ENCODE measurements around the gene SKI.

- TF ChIP-seq CTCF (IDR thresholded peaks at IDR 0.05), result no peak
- TF ChIP-seq POLR2A (IDR thresholded peaks at IDR 0.05), result no peak
These were observed 48.9 kb downstream of the SKI start for GRCh38 chr1:2276803-2277580.
